ENCODE data around the gene RPS26.

Gene RPS26

DNA sequence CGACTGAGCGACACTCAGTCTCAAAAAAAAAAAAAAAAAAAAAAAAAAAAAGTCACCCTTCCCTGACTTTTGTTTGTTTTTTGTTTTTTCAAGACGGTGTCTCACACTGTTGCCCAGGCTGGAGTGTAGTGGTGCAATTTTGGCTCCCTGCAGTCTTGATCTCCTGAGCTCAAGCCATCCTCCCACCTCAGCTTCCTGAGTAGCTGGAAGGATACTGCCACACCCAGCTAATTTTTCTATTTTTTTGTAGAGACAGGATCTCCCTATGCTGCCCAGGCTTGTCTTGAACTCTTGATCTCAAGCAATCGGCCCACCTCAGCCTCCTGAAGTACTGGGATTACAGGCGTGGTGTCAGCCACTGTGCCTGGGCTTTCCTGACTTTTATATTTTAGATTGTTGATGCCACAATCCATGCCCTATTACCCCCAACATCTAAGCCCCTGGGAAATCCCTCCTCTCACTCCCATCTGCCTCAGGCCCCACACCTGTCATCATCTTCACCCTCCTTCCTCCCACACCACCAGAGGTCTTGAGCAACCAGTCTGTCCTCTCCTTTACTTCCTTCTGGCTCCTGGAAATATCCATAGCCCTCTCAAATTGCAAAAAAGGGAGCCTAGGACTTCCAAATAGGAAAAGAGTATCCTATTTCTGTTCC lies 13.1 kb upstream of the RPS26 start:
- H3K9me2 ChIP-seq (replicated peaks; ENCODE audit: insufficient read depth, low read length) = no peaks in the 10 kb centered on the region
- H3K4me2 ChIP-seq (ENCODE audit: low read depth, low read length) = no peak overlapping the region
- DNase-seq = no peak
- H3K4me1 ChIP-seq (ENCODE audit: low read length) = no peaks in the 10 kb centered on the region
- H3K9ac ChIP-seq (ENCODE audit: low read length) = no peak overlapping the region
- H3K27me3 ChIP-seq (replicated peaks; ENCODE audit: insufficient read depth, low read length) = no peaks in the 10 kb centered on the region
- no peak overlapping the region for H2AFZ ChIP-seq (ENCODE audit: low read length)
- TF ChIP-seq EZH2phosphoT487 (IDR thresholded peaks at IDR 0.05; ENCODE audit: low read length) (no peak), EZH2 (optimal IDR thresholded peaks at IDR 0.05; ENCODE audit: low read depth, low read length) (no peak)
- TF ChIP-seq, protein P1, sequence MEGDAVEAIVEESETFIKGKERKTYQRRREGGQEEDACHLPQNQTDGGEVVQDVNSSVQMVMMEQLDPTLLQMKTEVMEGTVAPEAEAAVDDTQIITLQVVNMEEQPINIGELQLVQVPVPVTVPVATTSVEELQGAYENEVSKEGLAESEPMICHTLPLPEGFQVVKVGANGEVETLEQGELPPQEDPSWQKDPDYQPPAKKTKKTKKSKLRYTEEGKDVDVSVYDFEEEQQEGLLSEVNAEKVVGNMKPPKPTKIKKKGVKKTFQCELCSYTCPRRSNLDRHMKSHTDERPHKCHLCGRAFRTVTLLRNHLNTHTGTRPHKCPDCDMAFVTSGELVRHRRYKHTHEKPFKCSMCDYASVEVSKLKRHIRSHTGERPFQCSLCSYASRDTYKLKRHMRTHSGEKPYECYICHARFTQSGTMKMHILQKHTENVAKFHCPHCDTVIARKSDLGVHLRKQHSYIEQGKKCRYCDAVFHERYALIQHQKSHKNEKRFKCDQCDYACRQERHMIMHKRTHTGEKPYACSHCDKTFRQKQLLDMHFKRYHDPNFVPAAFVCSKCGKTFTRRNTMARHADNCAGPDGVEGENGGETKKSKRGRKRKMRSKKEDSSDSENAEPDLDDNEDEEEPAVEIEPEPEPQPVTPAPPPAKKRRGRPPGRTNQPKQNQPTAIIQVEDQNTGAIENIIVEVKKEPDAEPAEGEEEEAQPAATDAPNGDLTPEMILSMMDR (IDR thresholded peaks at IDR 0.05; ENCODE audit: low read length) = no peak
- no peaks in the 10 kb centered on the region for H3K9me3 ChIP-seq (replicated peaks; ENCODE audit: insufficient read depth, low read length)
- H4K20me1 ChIP-seq (ENCODE audit: insufficient read depth, low read length) = no peaks in the 10 kb centered on the region
- no peaks in the 10 kb centered on the region for H3K36me3 ChIP-seq (replicated peaks; ENCODE audit: insufficient read depth, low read length)
- H3K4me3 ChIP-seq (ENCODE audit: low read length) = no peak overlapping the region
- H3F3A ChIP-seq (ENCODE audit: insufficient read depth, low read length) = no peaks in the 10 kb centered on the region
- no peaks in the 10 kb centered on the region for H3K79me2 ChIP-seq (ENCODE audit: low read length)
- no peak overlapping the region for H3K27ac ChIP-seq (ENCODE audit: low read length)

DNA sequence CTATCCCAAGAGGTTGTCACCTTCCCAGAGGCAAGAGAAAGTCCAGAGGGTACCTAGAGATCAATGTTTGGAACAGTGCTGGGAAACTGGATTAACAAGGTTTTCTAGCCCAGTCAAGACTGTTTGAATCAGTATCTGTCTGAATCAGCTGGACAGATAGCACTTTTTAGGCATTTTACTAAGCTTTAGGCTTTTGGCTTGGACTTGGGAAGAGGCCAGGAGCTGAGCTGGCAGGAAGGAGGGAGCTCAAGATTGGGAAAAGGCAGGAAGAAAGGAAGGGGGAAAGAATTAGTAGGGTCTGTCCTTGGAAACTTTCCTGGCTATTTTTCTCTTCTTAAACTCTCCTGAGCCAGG lies 12.6 kb upstream of the RPS26 start:
- H3K9ac ChIP-seq (ENCODE audit: low read length) = no peak overlapping the region
- DNase-seq = no peak
- no peaks in the 10 kb centered on the region for H3K9me3 ChIP-seq (replicated peaks; ENCODE audit: insufficient read depth, low read length)
- no peaks in the 10 kb centered on the region for H3K4me1 ChIP-seq (ENCODE audit: low read length)
- no peaks in the 10 kb centered on the region for H3K79me2 ChIP-seq (ENCODE audit: low read length)
- no peak for TF ChIP-seq EZH2phosphoT487 (IDR thresholded peaks at IDR 0.05; ENCODE audit: low read length)
- TF ChIP-seq, protein P1 (IDR thresholded peaks at IDR 0.05; ENCODE audit: low read length) = no peak
- no peak for TF ChIP-seq EZH2 (optimal IDR thresholded peaks at IDR 0.05; ENCODE audit: low read depth, low read length)
- H3K4me2 ChIP-seq (ENCODE audit: low read depth, low read length) = no peak overlapping the region
- no peaks in the 10 kb centered on the region for H3F3A ChIP-seq (ENCODE audit: insufficient read depth, low read length)
- no peaks in the 10 kb centered on the region for H3K36me3 ChIP-seq (replicated peaks; ENCODE audit: insufficient read depth, low read length)
- no peaks in the 10 kb centered on the region for H4K20me1 ChIP-seq (ENCODE audit: insufficient read depth, low read length)
- H3K4me3 ChIP-seq (ENCODE audit: low read length) = no peak overlapping the region
- H2AFZ ChIP-seq (ENCODE audit: low read length) = no peak overlapping the region
- H3K27me3 ChIP-seq (replicated peaks; ENCODE audit: insufficient read depth, low read length) = no peaks in the 10 kb centered on the region
- H3K27ac ChIP-seq (ENCODE audit: low read length) = no peak overlapping the region
- H3K9me2 ChIP-seq (replicated peaks; ENCODE audit: insufficient read depth, low read length) = no peaks in the 10 kb centered on the region

DNA sequence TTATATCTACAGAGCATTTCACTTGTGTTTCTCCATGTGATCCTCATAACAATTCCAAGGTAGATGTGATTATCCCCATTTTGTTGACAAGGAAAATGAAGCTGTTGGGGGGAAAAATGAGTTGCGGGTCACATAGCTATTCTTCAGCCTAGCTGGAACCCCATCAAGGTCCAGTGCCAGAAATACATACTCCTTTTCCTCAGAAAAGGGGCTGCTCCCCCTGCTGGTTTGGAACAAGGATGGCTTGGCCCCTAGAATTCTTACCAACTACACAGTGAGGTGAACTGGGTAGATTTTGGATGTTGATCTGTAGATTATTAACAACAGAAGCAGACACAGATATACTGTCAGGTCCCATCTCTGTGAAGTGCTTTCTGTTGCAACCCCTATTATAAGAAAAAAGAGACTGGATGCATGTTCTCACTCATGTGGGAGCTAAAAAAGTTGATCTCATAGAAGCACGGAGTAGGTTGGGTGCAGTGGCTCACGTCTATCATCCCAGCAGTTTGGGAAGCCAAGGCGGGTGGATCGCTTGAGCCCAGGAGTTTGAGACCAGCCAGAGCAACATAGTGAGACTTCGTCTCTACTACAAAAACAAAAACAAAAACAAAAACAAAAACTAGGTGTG lies 11.9 kb upstream of the RPS26 start:
- H3K36me3 ChIP-seq (replicated peaks; ENCODE audit: insufficient read depth, low read length) = no peaks in the 10 kb centered on the region
- H3F3A ChIP-seq (ENCODE audit: insufficient read depth, low read length) = no peaks in the 10 kb centered on the region
- H3K9me3 ChIP-seq (replicated peaks; ENCODE audit: insufficient read depth, low read length) = no peaks in the 10 kb centered on the region
- H3K27me3 ChIP-seq (replicated peaks; ENCODE audit: insufficient read depth, low read length) = no peaks in the 10 kb centered on the region
- H2AFZ ChIP-seq (ENCODE audit: low read length) = no peak overlapping the region
- no peak overlapping the region for H3K4me3 ChIP-seq (ENCODE audit: low read length)
- H3K27ac ChIP-seq (ENCODE audit: low read length) = no peak overlapping the region
- H3K4me1 ChIP-seq (ENCODE audit: low read length) = no peaks in the 10 kb centered on the region
- no peaks in the 10 kb centered on the region for H4K20me1 ChIP-seq (ENCODE audit: insufficient read depth, low read length)
- peak; percentile 47 for DNase-seq
- no peak overlapping the region for H3K9ac ChIP-seq (ENCODE audit: low read length)
- TF ChIP-seq, protein P1 (IDR thresholded peaks at IDR 0.05; ENCODE audit: low read length) = peak; percentile 67
- no peak for TF ChIP-seq EZH2 (optimal IDR thresholded peaks at IDR 0.05; ENCODE audit: low read depth, low read length)
- no peak for TF ChIP-seq EZH2phosphoT487 (IDR thresholded peaks at IDR 0.05; ENCODE audit: low read length)
- no peaks in the 10 kb centered on the region for H3K79me2 ChIP-seq (ENCODE audit: low read length)
- no peaks in the 10 kb centered on the region for H3K9me2 ChIP-seq (replicated peaks; ENCODE audit: insufficient read depth, low read length)
- no peak overlapping the region for H3K4me2 ChIP-seq (ENCODE audit: low read depth, low read length)

Measured in MM.1S (cell line).